ENCODE results near the gene RPF1.
"Not testable (repeated sequence)": the region's sequence is repeated elsewhere in the genome, so short reads cannot be mapped to it uniquely, and the experiment has no call there.

RPF1 gene

DNA sequence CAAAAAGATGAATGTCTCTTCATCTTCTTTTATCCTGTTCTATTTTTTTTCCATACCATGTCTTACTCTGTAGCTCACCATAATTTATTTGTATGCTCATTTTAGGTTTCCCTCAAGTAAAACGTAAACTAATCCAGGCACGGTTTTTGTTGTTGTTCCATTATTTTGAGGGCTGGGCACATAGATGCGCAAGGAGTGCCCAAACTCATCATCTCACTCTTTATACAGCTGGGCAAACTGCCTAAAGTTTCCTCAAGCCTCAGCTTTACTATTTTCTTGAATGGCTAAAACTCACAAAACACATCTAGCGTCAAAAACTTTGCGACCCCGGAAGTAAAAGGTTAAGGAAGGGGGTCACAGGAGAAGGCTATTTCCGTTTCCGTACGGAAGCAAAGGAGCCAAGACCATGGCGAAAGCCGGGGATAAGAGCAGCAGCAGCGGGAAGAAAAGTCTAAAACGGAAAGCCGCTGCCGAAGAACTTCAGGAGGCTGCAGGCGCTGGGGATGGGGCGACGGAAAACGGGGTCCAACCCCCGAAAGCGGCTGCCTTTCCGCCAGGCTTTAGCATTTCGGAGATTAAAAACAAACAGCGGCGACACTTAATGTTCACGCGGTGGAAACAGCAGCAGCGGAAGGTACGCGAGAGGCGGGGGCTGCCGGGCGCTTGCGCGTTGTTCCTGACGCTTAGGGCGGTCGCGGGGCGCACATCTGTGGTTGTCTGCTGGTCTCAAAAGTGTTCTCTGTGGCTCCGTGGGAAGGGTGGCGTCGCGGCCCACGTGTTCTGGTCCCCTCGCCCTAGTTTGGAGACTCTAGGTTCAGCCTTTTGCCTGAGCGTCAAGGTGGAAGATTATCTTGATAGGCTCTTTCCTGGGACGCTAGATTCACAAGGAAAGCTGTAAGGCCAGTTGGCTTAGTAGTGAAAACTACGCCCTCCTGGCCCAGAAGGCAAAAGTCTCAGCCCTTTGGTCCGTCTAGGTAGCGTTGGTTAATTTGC, at the start of gene RPF1:
Gene RPF1, plus strand, starts transcription at position 391 of the 993 bp plus-strand sequence. Its CDS starts 16 bp downstream, at position 407.
- peak; percentile 81 for DNase-seq

GRCh38 chr1:84430546-84430945, 48.5 kb upstream of the RPF1 start:
- DNase-seq: no peak

- peak; percentile 86 for DNase-seq
Measured at GRCh38 chr1:84433258-84434080, 45.6 kb upstream of the RPF1 start.

DNA sequence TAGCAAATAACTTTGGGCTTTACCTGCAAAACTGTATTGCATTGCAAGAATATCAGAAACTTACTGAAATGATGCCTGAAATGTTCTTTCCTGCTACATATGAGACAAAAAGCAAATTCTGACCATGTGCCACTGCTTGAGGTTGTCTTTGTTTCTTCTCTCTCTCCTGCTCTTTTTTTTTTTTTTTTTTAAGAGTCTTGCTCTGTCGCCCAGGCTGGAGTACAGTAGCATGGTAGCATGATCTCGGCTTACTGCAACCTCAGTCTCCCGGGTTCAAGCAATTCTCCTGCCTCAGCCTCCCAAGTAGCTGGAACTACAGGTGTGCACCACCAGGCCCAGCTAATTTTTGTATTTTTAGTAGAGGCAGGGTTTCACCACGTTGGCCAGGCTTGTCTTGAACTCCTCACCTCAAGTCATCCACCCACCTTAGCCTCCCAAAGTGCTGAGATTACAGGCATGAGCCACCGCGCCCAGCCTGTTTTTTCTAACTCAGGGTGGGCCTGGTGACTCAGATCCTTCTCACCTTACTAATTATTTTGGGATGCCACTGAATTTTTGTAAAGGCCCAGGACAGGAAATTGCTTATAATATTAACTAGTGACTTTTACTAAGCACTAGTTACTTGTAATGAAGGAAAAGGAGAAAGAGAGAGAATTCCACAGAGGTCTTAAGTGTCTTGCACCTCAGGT, 44.8 kb upstream of the RPF1 start:
- no peak for DNase-seq

GRCh38 chr1:84434801-84435549, 44.1 kb upstream of the RPF1 start:
- DNase-seq: peak; percentile 33

- no peak for DNase-seq
Measured at GRCh38 chr1:84436876-84437655, 42.0 kb upstream of the RPF1 start.

GRCh38 chr1:84442256-84442655, 36.8 kb upstream of the RPF1 start:
- DNase-seq: peak; percentile 90

DNA sequence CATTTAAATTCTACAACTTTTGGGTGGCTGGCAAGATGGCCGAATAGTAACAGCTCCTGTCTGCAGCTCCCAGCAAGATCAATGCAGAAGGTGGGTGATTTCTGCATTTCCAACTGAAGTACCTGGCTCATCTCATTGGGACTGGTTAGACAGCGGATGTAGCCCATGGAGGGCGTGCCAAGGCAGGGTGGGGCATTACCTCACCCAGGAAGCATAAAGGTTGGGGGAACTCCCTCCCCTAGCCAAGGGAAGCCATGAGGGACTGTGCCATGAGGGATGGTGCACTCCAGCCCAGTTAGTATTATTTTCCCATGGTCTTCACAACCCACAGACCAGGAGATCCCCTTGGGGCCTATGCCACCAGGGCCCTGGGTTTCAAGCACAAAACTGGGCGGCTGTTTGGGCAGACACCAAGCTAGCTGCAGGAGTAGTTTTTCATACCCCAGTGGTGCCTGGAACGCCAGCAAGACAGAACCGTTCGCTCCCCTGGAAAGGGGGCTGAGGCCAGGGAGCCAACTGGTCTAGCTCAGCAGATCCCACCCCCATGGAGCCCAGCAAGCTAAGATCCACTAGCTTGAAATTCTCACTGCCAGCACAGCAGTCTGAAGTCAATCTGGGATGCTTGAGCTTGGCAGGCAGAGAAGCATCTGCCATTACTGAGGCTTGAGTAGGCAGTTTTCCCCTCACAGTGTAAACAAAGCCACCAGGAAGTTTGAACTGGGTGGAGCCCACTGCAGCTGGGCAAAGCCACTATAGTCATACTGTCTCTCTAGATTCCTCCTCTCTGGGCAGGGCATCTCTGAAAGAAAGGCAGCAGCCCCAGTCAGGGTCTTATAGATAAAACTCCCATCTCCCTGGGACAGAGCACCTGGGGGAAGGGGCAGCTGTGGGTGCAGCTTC, 36.1 kb upstream of the RPF1 start:
- peak; percentile 44 for DNase-seq

- not testable (repeated sequence) for DNase-seq
Measured at GRCh38 chr1:84448704-84449103, 30.4 kb upstream of the RPF1 start.

- no peak for DNase-seq
Measured at GRCh38 chr1:84450910-84451309, 28.2 kb upstream of the RPF1 start.

DNA sequence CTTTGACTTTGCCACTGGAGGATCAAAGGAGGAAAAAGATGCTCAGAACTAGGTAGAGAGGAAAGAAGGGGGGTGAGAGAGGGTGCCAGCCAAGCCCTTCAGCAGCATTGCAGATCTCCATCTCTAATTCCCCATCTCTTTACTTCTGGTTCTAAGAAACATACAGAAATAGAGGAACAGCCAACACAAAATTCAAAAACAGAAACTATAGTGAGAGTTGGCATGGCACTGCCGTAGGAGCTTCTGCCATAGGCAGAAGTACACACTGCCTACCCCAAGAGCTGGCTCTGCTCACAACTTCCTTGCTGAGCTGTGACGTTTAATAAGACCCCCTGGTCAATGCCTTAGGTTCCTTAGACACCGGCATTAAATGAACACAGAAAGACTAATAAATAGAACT, 26.6 kb upstream of the RPF1 start:
- no peak for DNase-seq

DNA sequence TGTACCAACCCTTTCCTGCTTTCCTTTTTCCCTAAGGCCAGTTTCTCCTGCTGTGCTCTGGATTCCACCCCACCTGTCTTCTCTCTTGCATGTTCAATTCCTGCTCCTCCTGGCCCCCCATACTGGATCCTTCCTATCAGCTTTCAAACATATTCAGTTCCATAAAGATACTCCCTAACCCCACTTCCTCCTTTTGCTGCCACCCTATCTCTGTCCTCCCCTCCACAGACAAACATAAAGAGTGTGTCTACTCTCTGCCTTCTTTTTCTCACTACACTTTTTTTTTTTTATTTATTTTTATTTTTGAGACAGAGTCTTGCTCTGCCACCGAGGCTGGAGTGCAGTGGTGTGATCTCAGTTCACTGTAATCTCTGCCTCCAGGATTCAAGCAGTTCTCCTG, 16.9 kb upstream of the RPF1 start:
- no peak for DNase-seq

- DNase-seq: no peak
Measured at GRCh38 chr1:84467298-84467697, 11.8 kb upstream of the RPF1 start.

GRCh38 chr1:84476225-84476624, 2.8 kb upstream of the RPF1 start:
- no peak for DNase-seq

DNA sequence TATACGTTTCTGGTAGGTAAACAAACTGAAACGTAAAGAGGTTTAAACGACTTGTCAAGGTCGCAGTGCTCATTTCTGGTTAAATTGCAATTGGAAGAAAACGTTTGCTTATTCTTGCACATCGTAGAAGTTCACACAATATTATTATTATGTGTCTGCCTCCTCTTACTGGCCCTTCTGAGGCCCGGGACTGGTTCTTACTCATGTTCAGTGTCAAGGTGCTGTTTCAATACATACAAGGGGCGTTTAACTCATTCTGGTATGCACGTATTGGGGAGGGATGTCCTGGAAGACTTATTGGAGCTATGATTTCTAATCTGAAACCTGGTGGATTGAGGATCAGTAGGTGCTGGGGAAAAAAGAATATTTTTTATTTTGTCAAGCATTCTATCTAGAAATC, 932 bp downstream of the RPF1 start:
- DNase-seq: no peak

GRCh38 chr1:84480650-84481049, 1.6 kb downstream of the RPF1 start:
- no peak for DNase-seq

DNA sequence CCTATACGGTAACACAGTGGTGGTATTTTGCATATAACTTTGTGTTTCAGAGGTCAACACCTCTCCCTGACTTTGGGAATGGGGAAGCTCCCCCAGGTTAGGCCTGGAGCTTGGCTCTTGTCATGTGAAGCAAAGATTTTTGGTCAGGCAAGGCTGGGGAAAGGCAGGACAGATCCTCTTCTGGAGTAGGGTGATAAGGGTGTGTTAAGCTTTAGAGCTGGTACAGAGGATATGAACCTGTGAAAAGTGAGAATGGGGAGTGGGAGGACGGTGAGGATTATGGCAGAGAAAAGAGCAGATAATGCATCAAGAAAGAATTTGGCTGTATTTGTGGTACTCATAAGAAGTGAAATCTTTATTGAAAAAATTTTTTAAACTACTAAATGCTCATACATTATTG, 2.3 kb downstream of the RPF1 start:
- no peak for DNase-seq

GRCh38 chr1:84488107-84488506, 9.0 kb downstream of the RPF1 start:
- no peak for DNase-seq

GRCh38 chr1:84489766-84490165, 10.7 kb downstream of the RPF1 start:
- no peak for DNase-seq

DNA sequence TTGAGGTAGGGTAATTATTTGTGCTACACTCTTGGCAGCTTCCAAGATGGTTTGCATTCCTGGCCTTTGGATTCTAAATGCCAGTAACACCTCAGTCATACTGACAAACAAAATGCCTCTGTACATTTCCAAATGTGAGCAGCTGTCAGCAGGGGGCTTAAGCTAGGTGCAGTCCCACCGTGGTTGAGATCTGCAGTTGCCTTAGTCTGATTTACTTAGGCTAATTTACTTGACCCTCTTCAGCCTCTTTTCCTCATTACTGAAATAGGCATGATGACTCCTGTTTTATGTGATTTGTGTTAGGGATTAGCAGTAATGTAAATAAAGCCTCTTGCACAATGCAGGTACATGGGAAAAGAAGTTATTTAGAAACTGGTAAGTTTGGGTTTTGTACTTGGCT, 13.7 kb downstream of the RPF1 start:
- DNase-seq: no peak

Measured in CD4-positive, alpha-beta T cell treated with Interleukin-4 for 4 hours (primary cell).